ENCODE data around the gene LRBA.
"Not testable (repeated sequence)": the region's sequence is repeated elsewhere in the genome, so short reads cannot be mapped to it uniquely, and the experiment has no call there.

The LRBA gene

DNA sequence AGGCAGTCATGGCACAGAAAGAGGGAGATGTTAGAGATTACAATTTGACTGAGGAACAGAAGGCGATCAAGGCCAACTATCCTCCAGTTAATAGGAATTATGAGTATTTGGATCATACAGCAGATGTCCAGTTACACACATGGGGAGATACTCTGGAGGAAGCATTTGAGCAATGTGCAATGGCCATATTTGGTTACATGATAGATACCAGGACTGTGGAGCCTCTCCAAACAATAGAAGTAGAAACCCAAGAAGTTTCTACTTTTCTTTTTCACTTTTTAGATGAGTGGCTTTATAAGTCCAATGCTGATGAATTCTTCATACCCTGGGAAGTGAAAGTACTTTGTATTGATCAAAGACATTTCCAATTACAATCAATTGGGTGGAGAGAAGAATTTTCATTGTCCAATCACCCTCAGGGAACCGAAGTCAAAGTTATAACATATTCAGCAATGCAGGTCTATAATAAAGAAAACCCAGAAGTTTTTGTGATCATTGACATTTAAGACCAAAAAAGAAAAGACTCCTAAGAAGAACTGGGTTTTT lies 294.0 kb downstream of the LRBA start:
- DNase-seq, result no peak

DNA sequence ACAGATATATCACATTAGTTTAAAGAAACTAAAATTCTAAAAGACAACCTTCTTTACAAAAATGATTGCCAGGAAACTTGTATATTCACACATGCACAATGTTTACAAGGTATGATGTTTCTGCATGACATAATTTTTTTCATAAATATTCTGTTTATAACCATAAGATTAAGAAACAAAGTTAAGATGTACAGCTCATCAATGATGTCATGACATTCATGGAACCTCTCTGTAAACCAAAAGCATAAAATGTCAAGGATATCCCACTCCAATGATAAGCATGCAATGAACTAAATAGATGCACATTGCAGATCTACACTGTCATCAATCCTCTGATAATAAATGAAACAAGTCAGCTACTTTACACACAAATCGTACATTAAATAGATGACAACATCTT lies 297.1 kb downstream of the LRBA start:
- DNase-seq, result no peak

- no peak for DNase-seq
Observed at GRCh38 chr4:150714462-150715438, 300.3 kb downstream of the LRBA start.

DNA sequence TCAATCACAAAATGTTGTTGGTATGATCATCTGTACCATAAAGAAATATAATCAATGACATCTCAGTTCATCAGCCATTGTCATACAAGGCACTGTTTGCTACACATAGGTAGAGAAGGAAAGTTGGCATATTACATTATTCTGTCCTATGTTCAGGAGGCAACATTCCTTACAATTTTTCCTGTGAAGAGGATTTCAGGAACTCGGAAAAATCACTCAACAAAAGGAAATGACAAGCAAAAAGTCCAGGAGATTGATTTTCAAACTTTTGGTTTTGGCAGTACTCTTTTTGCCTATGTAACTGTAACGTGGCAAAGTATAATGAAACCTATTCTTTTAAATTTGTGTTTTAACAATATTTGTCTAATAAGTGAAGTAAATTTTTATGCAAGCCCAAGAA lies 301.8 kb downstream of the LRBA start:
- DNase-seq, result no peak

- DNase-seq, result no peak
Observed at GRCh38 chr4:150710770-150711375, 304.2 kb downstream of the LRBA start.

GRCh38 chr4:150708004-150708403 lies 307.1 kb downstream of the LRBA start:
- DNase-seq, result no peak

DNA sequence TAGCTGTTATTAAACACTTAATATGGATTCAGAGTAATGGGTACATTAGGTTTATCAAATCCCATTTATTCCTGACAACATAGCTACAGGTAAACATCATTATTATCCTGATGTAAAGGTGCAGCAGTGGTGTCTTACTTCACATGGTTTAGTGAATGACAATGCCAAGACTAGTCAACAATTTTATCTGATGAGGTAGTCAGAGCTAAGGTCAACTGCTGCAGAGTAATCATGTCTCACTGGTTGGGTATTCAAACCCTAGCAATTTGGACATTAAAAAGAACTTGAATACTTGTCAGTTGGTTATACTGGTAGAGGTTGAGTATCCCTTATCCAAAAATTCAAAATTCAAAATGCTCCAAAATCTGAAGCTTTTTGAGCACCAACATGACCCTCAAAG lies 315.5 kb downstream of the LRBA start:
- DNase-seq, result no peak

GRCh38 chr4:150695162-150695561 lies 319.9 kb downstream of the LRBA start:
- no peak for DNase-seq

DNA sequence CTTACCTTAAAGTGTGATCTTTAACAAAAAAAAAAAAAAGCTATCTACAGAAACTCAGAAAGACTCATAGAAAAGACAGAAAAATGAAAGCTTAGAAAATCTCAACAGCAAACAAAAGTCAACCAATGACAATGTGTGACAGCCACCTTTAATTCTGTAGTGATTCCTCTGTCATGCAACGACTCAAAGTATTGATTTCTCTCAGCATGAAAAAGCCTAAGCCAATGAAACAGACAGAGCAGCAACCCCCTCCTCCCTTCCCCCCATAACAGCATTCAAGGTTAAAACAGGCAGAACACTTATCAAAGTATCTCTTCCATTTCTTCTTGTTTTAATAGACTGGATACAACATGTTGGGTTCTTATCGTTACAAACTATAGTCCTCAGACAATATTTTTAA lies 320.6 kb downstream of the LRBA start:
- no peak for DNase-seq

- DNase-seq, result no peak
Observed at GRCh38 chr4:150683775-150684350, 331.2 kb downstream of the LRBA start.

DNA sequence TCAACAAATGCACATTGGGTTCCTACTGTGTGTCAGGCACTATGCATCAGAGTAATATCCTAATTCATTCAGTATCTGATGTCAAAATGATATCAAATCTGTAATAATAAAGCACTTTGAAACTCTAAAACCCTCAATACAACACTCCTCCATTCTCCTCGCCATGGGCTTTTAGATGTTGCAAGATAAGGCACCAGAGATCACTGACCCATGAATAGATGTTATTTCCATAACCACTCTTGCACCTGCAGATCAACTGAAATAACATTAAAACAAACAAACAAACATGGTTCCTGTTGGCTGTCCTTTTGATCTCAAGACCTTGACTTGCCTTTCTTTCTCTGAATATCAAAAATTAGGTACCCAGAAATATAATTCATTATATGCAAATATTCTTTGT lies 333.0 kb downstream of the LRBA start:
- DNase-seq, result no peak

- no peak for DNase-seq
Observed at GRCh38 chr4:150681063-150681462, 334.0 kb downstream of the LRBA start.

DNA sequence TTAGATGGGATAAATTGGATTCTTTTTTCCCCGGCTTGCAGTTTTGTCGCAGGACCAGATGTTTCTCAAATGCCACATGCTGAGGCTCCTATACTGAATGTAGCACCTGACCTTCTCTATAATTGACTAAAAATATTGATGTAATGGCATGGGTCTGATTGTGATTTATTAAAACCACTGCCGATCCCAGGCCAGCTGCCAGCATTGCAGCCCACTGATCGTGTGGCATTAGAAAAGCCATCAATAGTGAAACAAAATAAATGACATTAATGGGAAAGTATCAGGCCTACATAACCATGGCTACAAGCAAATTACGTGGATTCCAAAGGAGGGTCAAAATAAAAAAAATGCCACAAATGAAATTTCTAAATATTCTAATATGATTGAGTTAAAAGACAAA lies 334.4 kb downstream of the LRBA start:
- DNase-seq, result no peak

DNA sequence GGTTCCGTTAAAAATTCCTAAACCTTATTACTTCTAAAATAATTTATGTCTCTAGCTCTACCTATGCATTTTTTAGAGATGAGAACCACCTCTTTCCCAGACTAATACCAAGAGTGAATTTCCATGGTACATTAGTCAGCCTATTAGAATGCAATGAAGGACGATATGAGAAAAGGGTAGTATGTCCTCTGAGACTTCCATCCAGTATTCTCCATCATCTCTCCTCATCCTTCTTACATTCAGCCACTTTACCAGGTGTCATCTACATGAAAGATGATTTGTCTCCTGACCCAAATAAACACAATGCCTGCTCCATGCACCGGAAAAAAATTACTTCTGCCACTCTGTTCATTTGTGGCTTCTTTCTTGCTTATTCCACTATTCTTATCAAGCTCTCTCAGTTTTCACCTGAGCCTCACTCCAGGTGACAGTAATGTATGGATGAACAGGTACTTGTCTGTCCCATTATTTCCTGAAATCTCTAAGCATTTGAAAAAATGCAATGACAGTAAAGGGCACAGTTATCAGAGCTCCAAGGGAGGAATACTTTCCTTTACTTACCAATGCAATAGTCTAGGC lies 335.2 kb downstream of the LRBA start:
- no peak for DNase-seq

GRCh38 chr4:150679018-150679764 lies 335.9 kb downstream of the LRBA start:
- DNase-seq, result no peak

GRCh38 chr4:150673793-150674192 lies 341.3 kb downstream of the LRBA start:
- no peak for DNase-seq

DNA sequence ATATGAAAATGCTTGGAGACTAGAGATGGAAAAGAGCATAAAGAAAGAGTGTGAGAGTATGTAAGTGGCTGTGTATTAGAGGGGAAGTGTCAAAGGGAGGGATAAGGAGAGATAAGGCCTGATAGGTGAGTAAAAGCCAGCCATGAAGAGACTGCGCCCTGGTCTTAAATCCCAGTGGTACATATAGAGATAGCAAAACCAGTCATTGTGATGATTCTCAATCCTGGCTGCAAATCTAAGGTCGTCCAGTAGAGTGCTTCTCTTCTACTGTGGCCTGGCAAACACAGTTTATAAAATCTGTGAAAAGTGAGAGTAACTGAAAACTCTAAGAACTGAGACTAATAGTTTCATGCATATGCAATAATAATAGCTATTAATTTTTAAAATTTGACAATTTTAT lies 346.3 kb downstream of the LRBA start:
- DNase-seq, result no peak

- no peak for DNase-seq
Observed at GRCh38 chr4:150664935-150665334, 350.1 kb downstream of the LRBA start.

DNA sequence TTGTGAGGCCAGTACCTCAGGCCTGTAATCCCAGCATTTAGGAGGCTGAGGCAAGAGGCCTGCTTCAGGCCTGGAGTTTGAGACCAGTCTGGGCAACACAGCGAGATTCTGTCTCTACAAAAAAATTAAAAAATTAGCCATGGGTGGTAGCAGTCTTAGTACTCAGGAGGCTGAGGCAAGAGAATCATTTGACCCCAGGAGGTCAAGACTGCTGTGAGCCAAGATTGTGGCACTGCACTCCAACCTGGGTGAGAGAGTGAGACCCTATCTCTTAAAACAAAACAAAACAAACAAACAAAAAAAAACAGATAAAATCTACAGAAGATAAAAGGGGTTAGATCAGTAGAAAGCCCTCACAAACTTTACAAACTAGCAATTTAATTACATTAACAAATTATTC lies 352.4 kb downstream of the LRBA start:
- no peak for DNase-seq

DNA sequence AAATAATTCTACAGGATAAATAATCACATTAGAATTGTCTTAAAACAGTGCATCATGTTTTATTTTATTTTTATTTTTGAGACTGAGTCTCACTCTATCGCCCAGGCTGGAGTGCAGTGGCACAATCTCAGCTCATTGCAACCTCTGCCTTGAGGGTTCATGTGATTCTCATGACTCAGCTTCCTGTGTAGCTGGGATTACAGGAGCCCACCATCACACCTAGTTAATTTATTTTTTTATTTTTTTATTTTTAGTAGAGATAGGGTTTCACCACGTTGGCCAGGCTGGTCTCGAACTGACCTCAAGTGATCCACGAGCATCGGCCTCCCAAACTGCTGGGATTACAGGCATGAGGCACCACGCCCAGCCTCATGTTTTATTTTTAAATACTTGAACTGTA lies 353.5 kb downstream of the LRBA start:
- not testable (repeated sequence) for DNase-seq

- not testable (repeated sequence) for DNase-seq
Observed at GRCh38 chr4:150658258-150658657, 356.8 kb downstream of the LRBA start.

GRCh38 chr4:150656891-150657290 lies 358.2 kb downstream of the LRBA start:
- DNase-seq, result no peak

DNA sequence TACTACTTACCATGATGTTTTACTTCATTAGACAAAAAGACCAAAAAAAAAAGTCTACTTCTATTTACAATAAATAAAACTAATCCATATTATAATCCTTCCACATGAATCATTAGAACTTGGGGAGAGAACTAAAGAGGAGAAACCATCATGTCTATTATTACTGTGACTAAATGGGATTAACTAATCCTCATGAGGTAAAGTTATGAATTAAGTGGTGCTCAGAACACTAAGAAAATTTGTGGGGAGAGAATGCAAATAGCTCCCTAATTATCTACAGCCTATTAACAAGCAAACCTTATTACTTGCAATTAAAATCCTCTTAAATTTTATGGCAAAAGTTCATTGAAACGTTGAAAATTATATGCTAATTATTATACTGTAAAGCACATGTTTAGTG lies 364.3 kb downstream of the LRBA start:
- no peak for DNase-seq
